GM18526 (cell line): ENCODE data around the gene JSRP1.

Experiments used
- POLR2A ChIP-seq: IDR thresholded peaks from 3 replicates; pipeline ENCODE4 v1.6.1; 2011; ENCODE audit not compliant: insufficient read length; ENCODE audit errors: extremely low read depth

Gene JSRP1

DNA sequence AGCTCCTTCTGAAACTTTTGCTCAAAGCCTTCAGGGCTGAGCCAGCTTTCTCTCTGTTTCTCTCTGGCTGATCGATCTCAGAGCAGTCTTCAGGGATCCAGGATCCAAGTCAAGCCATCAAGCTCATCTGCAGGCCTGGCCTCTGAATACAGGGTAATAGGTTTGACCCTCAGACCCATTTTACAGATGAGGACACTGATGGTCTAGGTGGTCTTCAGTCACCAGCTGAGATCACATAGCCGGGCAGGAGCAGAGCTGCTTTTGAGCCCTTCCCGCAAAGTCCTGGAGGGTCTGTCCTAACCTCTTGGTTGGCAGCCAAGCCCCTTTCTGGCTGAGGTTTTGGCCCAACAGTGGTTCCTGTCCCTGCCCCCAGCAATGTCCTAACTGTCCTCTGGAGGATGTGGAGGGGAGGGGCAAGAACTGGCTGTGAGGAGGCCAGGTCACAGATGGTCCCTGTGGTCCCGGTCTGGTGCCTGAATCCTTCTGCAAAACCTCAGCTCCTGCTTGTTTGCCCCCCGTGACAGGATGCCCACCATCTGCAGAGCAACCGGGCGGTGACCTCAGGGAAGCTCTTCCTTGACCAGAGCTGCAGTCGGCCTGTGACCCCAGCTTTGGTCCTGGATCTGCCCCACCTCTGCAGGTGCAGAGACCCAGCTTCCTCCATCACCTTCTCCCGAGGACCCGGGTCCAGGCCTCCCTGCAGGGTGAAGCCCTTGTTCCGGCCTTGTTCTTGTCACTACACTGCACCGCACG lies 31.5 kb upstream of the JSRP1 start:
- TF ChIP-seq POLR2A = no peak

DNA sequence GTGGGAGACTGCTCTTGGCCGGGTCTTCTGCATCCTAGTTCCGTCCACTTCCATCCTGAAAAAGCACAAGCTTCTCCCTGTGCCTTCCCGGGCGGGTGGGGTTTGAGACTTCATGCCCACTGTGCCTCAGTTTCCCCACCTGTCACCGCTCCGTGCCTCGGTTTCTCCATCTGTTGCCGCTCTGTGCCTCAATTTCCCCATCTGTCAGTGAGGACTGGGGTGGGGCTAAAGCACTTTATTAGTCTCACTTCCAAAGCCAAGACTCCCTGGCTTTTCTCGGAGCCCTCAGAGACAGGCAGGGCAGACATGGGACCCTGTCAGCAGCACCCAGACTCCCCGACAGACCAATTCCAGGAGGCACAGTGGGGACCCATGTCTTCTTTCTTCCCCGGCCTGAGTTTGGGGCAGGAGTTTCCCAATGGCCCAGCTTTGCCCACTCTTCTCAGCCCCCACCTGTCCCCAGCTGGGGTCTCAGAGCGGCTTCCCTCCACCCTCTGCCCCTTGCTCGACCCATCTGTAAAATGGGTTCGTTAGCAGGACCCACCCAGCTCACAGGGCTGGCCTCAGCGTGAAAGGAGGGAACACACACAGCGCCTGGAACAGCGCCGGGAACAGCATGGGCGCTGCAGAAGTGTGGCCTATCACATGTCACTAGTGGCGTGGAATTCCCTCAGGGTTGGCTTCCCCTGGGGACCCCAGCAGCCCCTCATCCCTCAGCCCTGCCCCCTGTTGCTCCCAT lies 30.4 kb upstream of the JSRP1 start:
- no peak for TF ChIP-seq POLR2A

DNA sequence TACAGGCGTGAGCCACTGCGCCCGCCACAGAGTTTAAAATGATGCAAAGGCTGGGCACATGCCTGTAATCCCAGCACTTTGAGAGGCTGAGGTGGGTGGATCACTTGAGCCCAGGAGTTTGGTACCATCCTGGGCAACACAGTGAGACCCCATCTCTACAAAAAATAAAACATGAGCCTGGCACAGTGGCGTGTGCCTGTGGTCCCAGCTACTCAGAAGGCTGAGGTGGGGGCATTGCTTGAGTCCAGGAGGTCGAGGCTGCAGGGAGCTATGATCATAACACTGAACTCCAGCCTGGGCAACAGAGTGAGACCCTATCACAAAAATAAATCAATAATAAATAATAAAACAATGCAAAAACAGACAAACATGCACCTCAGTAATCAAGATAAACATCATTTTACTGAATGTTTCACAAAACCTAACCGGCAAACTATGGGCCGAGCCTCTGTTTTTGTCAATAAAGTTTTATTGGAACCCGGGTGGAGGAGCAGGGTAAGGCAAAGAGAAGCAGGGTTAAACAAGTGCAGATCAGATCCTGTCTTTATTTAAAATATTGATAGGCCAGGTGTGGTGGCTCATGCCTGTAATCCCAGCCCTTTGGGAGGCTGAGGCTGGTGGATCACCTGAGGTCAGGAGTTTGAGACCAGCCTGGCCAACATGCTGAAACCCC lies 27.8 kb upstream of the JSRP1 start:
- TF ChIP-seq POLR2A = no peak

DNA sequence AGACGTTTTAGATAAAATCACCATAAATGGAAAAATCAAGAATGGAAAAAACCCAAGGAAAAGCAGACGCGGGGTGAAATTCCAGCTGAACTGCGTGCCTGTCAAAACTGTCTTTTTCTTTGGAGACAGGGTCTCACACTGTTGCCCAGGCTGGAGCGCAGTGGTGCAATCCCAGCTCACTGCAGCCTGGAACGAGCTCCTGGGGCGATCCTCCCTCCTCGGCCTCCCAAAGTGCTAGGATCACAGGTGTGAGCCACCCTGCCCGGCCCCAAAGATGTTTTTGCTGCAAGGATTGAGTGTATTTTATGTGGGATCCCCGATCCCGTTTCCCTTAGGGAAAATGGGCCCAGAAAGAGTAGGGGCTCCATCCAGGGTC lies 26.6 kb upstream of the JSRP1 start:
- TF ChIP-seq POLR2A = no peak

DNA sequence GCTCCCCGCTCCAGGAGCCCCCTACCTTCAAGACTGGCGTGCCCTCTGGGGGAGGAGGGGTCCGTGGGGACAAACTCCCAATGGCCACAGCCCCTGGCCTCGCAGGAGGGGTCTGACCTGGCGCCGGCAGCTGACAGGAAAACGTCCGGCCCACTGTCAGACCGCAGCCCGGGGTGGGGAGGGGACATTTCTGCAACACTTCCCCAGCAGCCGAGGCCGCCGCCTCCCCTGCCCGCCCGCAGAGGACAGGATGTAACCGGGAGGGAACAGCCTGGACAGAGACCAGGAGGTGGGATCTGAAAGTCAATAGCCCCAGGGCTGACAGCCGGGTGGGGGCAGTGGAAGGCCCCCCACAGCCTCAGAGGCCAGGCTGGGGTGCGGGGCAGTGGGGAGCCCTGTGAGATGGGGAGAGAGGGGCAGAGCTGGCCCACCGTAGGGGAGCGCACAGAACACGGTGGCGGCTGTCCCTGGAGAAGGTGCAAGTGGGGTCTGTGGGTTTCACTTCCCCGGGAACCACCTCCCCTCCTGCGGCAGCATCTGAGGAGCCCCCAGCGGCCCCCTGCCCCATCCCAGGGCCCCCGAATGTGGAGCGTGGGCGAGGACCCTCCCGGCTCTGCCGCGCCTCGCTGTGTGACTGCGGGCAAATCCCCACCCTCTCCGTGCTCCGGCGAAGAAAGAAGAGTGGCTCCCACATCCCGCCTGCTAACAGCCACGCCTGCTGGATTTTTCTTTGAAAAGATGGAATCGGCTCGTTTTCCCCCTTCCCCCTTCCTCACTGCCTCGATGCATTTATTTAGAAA lies 26.0 kb upstream of the JSRP1 start, which contains the start of gene PEAK3:
PEAK3 (minus strand) TSS at position 114 of the 800 bp plus-strand sequence. CDS start 1,244 bp downstream, outside the sequence.
- no peak for TF ChIP-seq POLR2A

DNA sequence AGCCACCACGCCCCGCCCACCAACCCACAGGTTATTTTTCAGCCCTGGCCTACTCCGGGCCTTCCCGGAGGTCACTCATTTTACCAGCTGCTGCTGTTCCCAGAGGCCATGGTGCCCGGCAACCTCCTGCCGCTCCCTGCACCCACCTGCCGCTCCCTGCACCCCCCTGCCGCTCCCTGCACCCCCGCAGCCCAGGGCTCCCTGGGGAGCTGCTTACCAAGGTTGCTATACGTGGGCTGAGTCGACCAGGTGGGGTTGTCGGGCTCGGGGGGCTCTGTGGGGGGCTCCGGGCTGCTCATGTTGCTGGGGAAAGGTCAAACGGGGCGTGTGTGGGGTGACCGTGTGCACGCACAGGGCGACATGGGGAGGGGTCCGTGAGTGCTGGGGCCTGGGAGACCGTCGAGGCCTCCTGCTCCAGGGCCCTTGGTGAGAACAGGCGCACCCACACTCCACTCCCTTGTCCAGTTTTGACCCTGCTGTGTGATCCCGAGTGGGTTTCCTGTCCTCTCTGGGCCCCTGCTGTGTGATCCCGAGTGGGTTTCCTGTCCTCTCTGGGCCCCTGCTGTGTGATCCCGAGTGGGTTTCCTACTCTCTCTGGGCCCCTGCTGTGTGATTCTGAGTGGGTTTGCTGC lies 24.5 kb upstream of the JSRP1 start:
- no peak for TF ChIP-seq POLR2A

DNA sequence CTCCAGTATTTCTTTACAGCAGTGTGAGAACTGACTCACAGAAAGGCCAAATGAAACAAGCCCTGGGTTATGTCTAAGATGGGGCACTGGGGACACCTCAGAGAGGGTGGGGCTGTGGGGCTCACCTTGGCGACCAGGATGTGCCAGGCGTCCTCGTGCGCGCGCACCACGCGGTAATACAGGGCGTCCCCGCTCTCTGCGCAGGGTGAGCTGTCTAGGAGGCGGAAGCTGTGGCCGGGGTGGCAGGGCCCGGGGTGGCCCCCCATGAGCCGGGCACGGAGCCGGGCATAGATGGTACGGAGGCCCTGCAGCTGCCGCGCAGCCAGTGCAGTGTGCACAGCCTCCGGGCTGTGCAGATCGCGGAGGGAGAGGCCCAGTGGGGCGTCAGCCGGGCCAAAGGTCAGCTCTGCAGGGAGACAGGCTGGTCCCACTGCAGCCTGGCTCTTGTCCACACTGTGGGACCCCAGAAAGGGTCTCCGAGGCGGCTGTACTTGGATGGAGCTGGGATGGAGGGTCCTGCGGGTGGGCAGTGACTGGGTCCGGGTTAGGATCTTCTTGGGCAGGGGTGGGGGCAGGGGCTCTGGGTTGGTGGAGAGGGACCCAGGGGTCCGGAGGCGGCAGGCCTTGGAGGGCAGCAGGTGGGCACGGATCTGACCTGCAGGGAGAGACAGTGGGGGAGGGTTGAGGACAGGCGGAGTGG lies 22.4 kb upstream of the JSRP1 start:
- no peak for TF ChIP-seq POLR2A

DNA sequence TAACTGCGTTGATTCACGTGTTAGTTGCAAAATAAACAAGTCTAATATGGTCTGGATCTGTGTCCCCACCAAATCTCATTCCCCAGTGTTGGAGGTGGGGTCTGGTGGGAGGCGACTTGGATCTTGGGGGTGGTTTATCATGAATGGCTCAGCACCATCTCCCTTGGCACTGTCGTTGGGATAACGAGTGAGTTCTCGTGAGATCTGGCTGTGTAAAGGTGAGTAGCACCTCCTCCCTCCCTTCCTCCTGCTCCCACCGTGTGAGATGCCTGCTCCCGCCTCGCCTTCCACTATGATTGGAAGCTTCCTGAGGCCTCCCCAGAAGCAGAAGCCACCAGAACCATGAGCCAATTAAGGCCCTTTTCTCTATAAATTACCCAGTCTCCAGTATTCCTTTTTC lies 20.9 kb upstream of the JSRP1 start:
- no peak for TF ChIP-seq POLR2A

DNA sequence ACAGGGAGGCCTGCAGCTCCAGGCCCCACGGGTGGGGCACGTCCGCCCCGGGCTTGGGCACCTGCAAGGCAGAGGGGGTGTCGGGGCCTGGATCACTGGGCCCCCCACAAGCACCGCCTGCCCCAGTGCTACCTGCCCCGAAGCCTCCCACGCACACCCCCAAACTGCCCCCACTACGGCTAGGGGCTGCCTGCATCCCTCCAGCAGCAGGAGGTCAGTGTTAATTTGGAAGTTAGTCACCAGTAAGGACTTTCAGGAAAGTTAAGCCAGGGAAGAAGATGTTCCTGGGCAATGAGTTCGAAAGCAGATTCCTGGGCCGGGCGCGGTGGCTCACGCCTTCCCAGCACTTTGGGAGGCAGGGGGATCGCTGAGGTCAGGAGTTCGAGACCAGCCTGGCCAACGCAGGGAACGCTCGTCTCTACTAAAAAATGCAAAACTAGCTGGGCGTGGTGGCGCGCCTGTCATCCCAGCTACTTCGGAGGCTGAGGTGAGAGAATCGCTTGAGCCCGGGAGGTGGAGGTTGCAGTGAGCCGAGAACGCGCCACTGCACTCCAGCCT lies 20.3 kb upstream of the JSRP1 start:
- TF ChIP-seq POLR2A = no peak

DNA sequence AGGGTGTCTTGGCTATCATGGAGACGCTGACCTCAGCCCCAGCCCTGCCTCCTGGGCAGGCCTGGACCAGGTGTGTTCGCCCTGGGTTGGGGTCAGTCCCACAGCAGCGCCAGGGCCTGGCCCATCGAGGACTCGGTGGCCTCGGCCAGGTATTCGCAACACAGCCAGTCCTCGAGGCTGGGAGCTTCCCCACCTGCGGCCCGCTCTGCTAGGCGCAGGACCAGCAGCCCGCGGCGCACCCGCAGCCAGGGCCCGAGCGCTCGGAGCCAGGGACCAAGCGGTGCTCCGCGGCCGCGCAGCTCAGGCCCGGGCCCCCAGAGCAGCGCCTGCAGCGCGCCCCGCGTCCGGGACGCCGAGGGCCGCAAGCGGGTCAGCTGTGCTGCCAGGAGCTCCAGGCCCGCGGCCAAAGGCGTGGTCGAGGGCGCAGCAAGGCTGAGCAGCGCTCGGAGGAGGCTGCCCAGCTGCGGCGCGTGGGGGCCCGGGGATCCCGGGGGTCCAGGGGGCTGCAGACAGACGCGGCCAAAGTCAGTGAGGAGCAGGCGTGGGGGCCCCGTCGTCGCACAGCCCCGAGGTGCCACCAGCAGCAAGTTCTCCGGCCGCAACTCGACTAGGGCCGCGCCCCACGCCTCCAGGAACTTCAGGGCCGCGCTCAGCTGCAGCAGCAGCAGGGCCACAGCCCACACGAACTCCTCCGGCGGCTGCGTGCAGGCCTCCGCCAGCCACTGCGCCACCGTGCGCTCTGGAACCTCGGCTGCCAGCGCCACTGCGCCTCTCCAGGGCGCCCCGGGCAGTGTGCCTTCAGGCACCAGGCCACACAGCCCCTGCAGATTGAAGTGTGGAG lies 19.6 kb upstream of the JSRP1 start:
- TF ChIP-seq POLR2A = no peak

DNA sequence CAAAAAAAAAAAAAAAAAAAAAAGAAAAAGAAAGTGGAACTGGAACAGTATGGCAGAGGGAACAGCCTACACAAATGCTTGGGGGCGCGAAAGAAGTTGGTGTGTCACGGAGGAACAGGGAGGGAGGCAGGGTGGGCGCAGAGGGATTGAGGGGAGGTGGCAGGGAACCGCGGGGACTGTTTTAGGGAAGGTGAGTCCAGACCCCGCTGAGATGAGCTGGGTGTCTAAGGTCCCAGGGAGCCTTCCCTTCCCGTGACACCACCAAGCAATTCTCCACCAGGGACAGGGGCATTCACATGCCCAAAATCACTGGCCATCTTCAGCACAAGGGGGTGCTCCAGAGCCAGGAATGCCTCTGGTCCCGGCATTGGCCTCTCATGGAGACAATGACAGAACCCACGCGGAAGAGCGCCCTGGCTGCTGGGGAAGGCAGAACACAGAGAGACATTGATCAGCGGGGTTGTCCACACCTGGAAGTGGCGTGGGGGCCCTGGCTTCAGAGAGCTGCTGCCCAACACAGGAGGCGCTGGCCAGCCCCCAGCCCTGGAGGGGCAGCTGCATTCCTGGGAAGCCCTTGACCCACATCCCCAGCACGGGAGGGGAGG lies 18.8 kb upstream of the JSRP1 start:
- no peak for TF ChIP-seq POLR2A

DNA sequence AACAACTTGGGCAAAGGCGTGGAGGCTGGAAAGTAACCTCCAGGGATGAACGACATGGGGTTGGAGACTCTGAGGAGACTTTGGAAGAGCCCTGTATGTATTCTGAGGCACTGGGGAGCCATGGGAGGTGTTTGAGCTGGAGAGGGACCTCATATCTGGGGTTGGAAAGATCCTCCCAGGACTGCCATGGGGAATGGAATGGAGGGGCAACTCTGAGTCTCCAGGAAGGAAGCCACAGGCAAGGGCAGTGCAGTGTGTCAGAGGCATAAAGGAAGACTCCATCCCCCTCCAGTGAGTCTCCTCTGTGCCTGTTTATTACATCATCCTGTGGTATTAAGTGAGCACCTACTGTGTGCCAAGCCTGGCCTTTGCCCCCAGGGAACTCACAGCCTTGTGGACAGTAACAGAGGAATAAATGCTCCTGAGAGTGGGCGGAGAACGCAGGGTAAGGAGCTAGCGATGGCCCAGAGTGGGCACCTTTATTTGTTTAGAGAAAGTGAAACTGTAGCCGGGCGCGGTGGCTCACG lies 18.0 kb upstream of the JSRP1 start:
- TF ChIP-seq POLR2A = no peak
